Measurements from ENCODE around the gene SRMS. TPM values are rescaled to one million over a fixed set of nuclear protein-coding genes. Genes with fewer than 3 reads are reported as not detected.
A peak's percentile ranks its signal among the peaks of the same experiment; 100 is the strongest.

The SRMS gene
- total and polyA plus RNA-seq, 4 donors, result 0.06 TPM; not detected in 3

GRCh38 chr20:63531686-63532448, 15.7 kb downstream of the SRMS start:
- WGBS, 2 donors, result 82 to 93% methylated on average over 27 of the region's 27 CpGs
- Histone ChIP-seq H3K27ac (ENCODE audit: low read depth in 1 of 2, low read length in 1 of 2) (no peak overlapping the region), H3K4me3 (no peak overlapping the region), H3K27me3 (ENCODE audit: control insufficient read depth in 3 of 3, insufficient read depth in 3 of 3, low read length in 2 of 3) (peaks cover 0 to 10% (median 5%) of the 10 kb centered on the region in 3 donors), H3K36me3 (ENCODE audit: control insufficient read depth in 4 of 4, insufficient read depth in 4 of 4, low read length in 4 of 4) (no peaks in the 10 kb centered on the region), H3K9ac (ENCODE audit: insufficient read depth in 1 of 2, low read length in 2 of 2) (no peak overlapping the region), H3K4me1 (ENCODE audit: control insufficient read depth in 5 of 5, insufficient read depth in 5 of 5, low read length in 5 of 5) (peaks cover 0 to 11% (median 0%) of the 10 kb centered on the region in 5 donors), H3K9me3 (ENCODE audit: control insufficient read depth in 4 of 4, insufficient read depth in 3 of 4, low read length in 3 of 4) (no peaks in the 10 kb centered on the region)
- TF ChIP-seq CTCF (IDR thresholded peaks at IDR 0.05; ENCODE audit: control extremely low read depth, extremely low read depth), result no peak
- no peak for ATAC-seq (ENCODE audit: insufficient read depth, low FRiP score)
- peak in 1 of 3 donors; percentile 8 for DNase-seq

- ATAC-seq (ENCODE audit: insufficient read depth, low FRiP score), result no peak
- no peaks in the 10 kb centered on the region for H3K9me3 ChIP-seq (ENCODE audit: control insufficient read depth in 4 of 4, insufficient read depth in 3 of 4, low read length in 3 of 4)
- peaks cover 0 to 10% (median 5%) of the 10 kb centered on the region in 3 donors for H3K27me3 ChIP-seq (ENCODE audit: control insufficient read depth in 3 of 3, insufficient read depth in 3 of 3, low read length in 2 of 3)
- WGBS, 2 donors, result 69 to 86% methylated on average over 14 of the region's 14 CpGs
- no peak for DNase-seq
- H3K9ac ChIP-seq (ENCODE audit: insufficient read depth in 1 of 2, low read length in 2 of 2), result no peak overlapping the region
- H3K4me1 ChIP-seq (ENCODE audit: control insufficient read depth in 5 of 5, insufficient read depth in 5 of 5, low read length in 5 of 5), result peaks cover 0 to 9% (median 0%) of the 10 kb centered on the region in 5 donors
- H3K4me3 ChIP-seq, result no peak overlapping the region
- TF ChIP-seq CTCF (IDR thresholded peaks at IDR 0.05; ENCODE audit: control extremely low read depth, extremely low read depth), result no peak
- no peak overlapping the region for H3K27ac ChIP-seq (ENCODE audit: low read depth in 1 of 2, low read length in 1 of 2)
- H3K36me3 ChIP-seq (ENCODE audit: control insufficient read depth in 4 of 4, insufficient read depth in 4 of 4, low read length in 4 of 4), result no peaks in the 10 kb centered on the region
Measured at GRCh38 chr20:63530788-63531160, 16.8 kb downstream of the SRMS start.

GRCh38 chr20:63529861-63530787, 17.4 kb downstream of the SRMS start:
- no peak for ATAC-seq (ENCODE audit: insufficient read depth, low FRiP score)
- peak in 1 of 3 donors; percentile 16 for DNase-seq
- WGBS, 2 donors, result 76 to 86% methylated on average over 36 to 39 of the region's 39 CpGs
- Histone ChIP-seq H3K4me3 (no peak overlapping the region), H3K9ac (ENCODE audit: insufficient read depth in 1 of 2, low read length in 2 of 2) (no peak overlapping the region), H3K4me1 (ENCODE audit: control insufficient read depth in 5 of 5, insufficient read depth in 5 of 5, low read length in 5 of 5) (peaks cover 0 to 6% (median 0%) of the 10 kb centered on the region in 5 donors), H3K27me3 (ENCODE audit: control insufficient read depth in 3 of 3, insufficient read depth in 3 of 3, low read length in 2 of 3) (peaks cover 0 to 7% (median 3%) of the 10 kb centered on the region in 3 donors), H3K36me3 (ENCODE audit: control insufficient read depth in 4 of 4, insufficient read depth in 4 of 4, low read length in 4 of 4) (no peaks in the 10 kb centered on the region), H3K27ac (ENCODE audit: low read depth in 1 of 2, low read length in 1 of 2) (no peak overlapping the region), H3K9me3 (ENCODE audit: control insufficient read depth in 4 of 4, insufficient read depth in 3 of 4, low read length in 3 of 4) (no peaks in the 10 kb centered on the region)
- no peak for TF ChIP-seq CTCF (IDR thresholded peaks at IDR 0.05; ENCODE audit: control extremely low read depth, extremely low read depth)

All from lung (tissue), 12 donors.